HepG2 (cell line): ENCODE data around the gene COX4I2. TPM values are rescaled to one million over a fixed set of nuclear protein-coding genes. Genes with fewer than 3 reads are reported as not detected.
A peak's percentile ranks its signal among the peaks of the same experiment; 100 is the strongest.

Experiments used
- ARHGAP35 ChIP-seq: sonication (generic); formaldehyde crosslinking; IDR thresholded peaks from 2 replicates; pipeline ENCODE4 v1.9.0; 2022; ENCODE audit warnings: mild to moderate bottlenecking, inconsistent platforms, moderate library complexity, missing genetic modification reagents, borderline replicate concordance
- ATAD3A ChIP-seq: sonication (generic); formaldehyde crosslinking; IDR thresholded peaks from 2 replicates; pipeline ENCODE4 v1.4.0; 2020; ENCODE audit warnings: missing genetic modification reagents
- ATM ChIP-seq: fragments of 450-650 bp; IDR thresholded peaks from 2 replicates; pipeline ENCODE4 v1.7.1; 2017; ENCODE audit warnings: mild to moderate bottlenecking, borderline replicate concordance
- ETV6 ChIP-seq: sonication (generic); formaldehyde crosslinking; conservative IDR thresholded peaks from 2 replicates; pipeline ENCODE4 v1.4.0; 2020; ENCODE audit warnings: missing genetic modification reagents
- FOXA1 ChIP-seq, 2 experiments: fragments of 450-650 bp in 1 of 2; sonication (generic) in 1 of 2; formaldehyde crosslinking in 1 of 2; IDR thresholded peaks; 2 replicates each; pipeline versions ENCODE4 v1.4.0 to v1.6.1; 2016 to 2020; ENCODE audit warnings: missing genetic modification reagents in 1 of 2
- FOXJ3 ChIP-seq: sonication (generic); formaldehyde crosslinking; IDR thresholded peaks from 2 replicates; pipeline ENCODE4 v1.4.0; 2020; ENCODE audit warnings: missing genetic modification reagents, mild to moderate bottlenecking, borderline replicate concordance
- HDAC6 ChIP-seq: fragments of 200-600 bp; sonication (generic); IDR thresholded peaks from 2 replicates; pipeline ENCODE4 v1.7.0; 2017; ENCODE audit warnings: mild to moderate bottlenecking, antibody characterized with exemption, low read length, low read depth
- ISX ChIP-seq: sonication (generic); formaldehyde crosslinking; conservative IDR thresholded peaks from 2 replicates; pipeline ENCODE4 v1.5.0; 2020; ENCODE audit warnings: missing genetic modification reagents
- KMT2B ChIP-seq: IDR thresholded peaks from 2 replicates; pipeline ENCODE4 v1.6.1; 2016; ENCODE audit warnings: missing genetic modification reagents, missing compliant biosample characterization
- NBN ChIP-seq: fragments of 450-650 bp; conservative IDR thresholded peaks from 2 replicates; pipeline ENCODE4 v1.6.1; 2017
- NFE2L1 ChIP-seq: sonication (generic); formaldehyde crosslinking; IDR thresholded peaks from 2 replicates; pipeline ENCODE4 v1.4.0; 2020; ENCODE audit warnings: missing genetic modification reagents, mild to moderate bottlenecking, borderline replicate concordance
- NKX3-1 ChIP-seq: sonication (generic); formaldehyde crosslinking; IDR thresholded peaks from 2 replicates; pipeline ENCODE4 v1.5.0; 2020; ENCODE audit warnings: missing genetic modification reagents
- REXO4 ChIP-seq: sonication (generic); formaldehyde crosslinking; IDR thresholded peaks from 2 replicates; pipeline ENCODE4 v1.8.0; 2022; ENCODE audit warnings: missing genetic modification reagents, mild to moderate bottlenecking, borderline replicate concordance
- RNF2 ChIP-seq: fragments of 450-650 bp; conservative IDR thresholded peaks from 2 replicates; pipeline ENCODE4 v1.6.1; 2016; ENCODE audit warnings: low read depth
- SNAI1 ChIP-seq: sonication (generic); formaldehyde crosslinking; IDR thresholded peaks from 2 replicates; pipeline ENCODE4 v1.5.0; 2020; ENCODE audit warnings: mild to moderate bottlenecking, missing genetic modification reagents, borderline replicate concordance
- TCF7L2 ChIP-seq: IDR thresholded peaks from 2 replicates; pipeline ENCODE4 v1.6.1; 2011; ENCODE audit warnings: mild to moderate bottlenecking, low read depth, low read length, moderate library complexity
- ZFX ChIP-seq: sonication (generic); formaldehyde crosslinking; IDR thresholded peaks from 2 replicates; pipeline ENCODE4 v1.4.0; 2020; ENCODE audit warnings: mild to moderate bottlenecking, low read depth, missing genetic modification reagents, moderate library complexity
- ZMAT5 ChIP-seq: sonication (generic); formaldehyde crosslinking; IDR thresholded peaks from 2 replicates; pipeline ENCODE4 v1.5.0; 2020; ENCODE audit warnings: mild to moderate bottlenecking, low read depth, missing genetic modification reagents, borderline replicate concordance
- ZNF101 ChIP-seq: sonication (generic); formaldehyde crosslinking; IDR thresholded peaks from 2 replicates; pipeline ENCODE4 v1.4.0; 2020; ENCODE audit warnings: mild to moderate bottlenecking, low read depth, missing genetic modification reagents, borderline replicate concordance
- ZNF143 ChIP-seq: sonication (generic); formaldehyde crosslinking; IDR thresholded peaks from 2 replicates; pipeline ENCODE4 v1.4.0; 2020; ENCODE audit warnings: missing genetic modification reagents
- ZNF263 ChIP-seq: sonication (generic); formaldehyde crosslinking; IDR thresholded peaks from 2 replicates; pipeline ENCODE4 v1.4.0; 2020; ENCODE audit warnings: missing genetic modification reagents
- ZNF274 ChIP-seq: sonication (generic); formaldehyde crosslinking; IDR thresholded peaks from 2 replicates; pipeline ENCODE4 v1.5.1; 2020; ENCODE audit warnings: mild to moderate bottlenecking, missing genetic modification reagents
- ZNF556 ChIP-seq: sonication (generic); formaldehyde crosslinking; IDR thresholded peaks from 2 replicates; pipeline ENCODE4 v1.4.0; 2020; ENCODE audit warnings: mild to moderate bottlenecking, missing genetic modification reagents, borderline replicate concordance
- ZNF598 ChIP-seq: sonication (generic); formaldehyde crosslinking; IDR thresholded peaks from 2 replicates; pipeline ENCODE4 v1.5.1; 2020; ENCODE audit warnings: mild to moderate bottlenecking, missing genetic modification reagents, borderline replicate concordance
- ZNF652 ChIP-seq: IDR thresholded peaks from 2 replicates; pipeline ENCODE4 v1.6.1; 2016; ENCODE audit warnings: low read depth, borderline replicate concordance
- ZNF747 ChIP-seq: sonication (generic); formaldehyde crosslinking; IDR thresholded peaks from 2 replicates; pipeline ENCODE4 v1.8.1; 2023; ENCODE audit warnings: missing genetic modification reagents, mild to moderate bottlenecking, borderline replicate concordance
- ZNF777 ChIP-seq: sonication (generic); formaldehyde crosslinking; IDR thresholded peaks from 2 replicates; pipeline ENCODE4 v1.4.0; 2020; ENCODE audit warnings: missing genetic modification reagents
- ZNF850 ChIP-seq: sonication (generic); formaldehyde crosslinking; conservative IDR thresholded peaks from 2 replicates; pipeline ENCODE4 v1.9.0; 2021; ENCODE audit warnings: mild to moderate bottlenecking, missing genetic modification reagents
- polyA plus RNA-seq, 8 experiments: library from polyadenylated mRNA; depleted of rRNA in 3 of 8; stranded (reverse) in 7 of 8; unstranded in 1 of 8; fragments of >200 nt; fragmentation: Illumina TruSeq in 4 of 8; extraction: Trizol in 4 of 8; gene quantifications; 2 replicates each; pipeline versions ENCODE4 v1.2.1 to v1.2.3, GENCODE V29; 2011 to 2016; ENCODE audit warnings: low read depth in 4 of 8, missing spikeins in 1 of 8, mixed read lengths in 1 of 8; ENCODE audit not compliant: insufficient read depth in 1 of 8
- total RNA-seq, 5 experiments: library from RNA; depleted of rRNA; stranded (reverse); fragments of >200 nt; fragmentation: Illumina TruSeq; extraction: Trizol; gene quantifications; 2 replicates each; pipeline ENCODE4 v1.2.3, GENCODE V29; 2016; ENCODE audit warnings: low read depth in 1 of 5
- TF ChIP-seq, protein P1 (sequence below): sonication (generic); formaldehyde crosslinking; conservative IDR thresholded peaks from 2 replicates; pipeline ENCODE4 v1.8.0; 2022; ENCODE audit warnings: missing genetic modification reagents
- TF ChIP-seq, protein P2 (sequence below): IDR thresholded peaks from 2 replicates; pipeline ENCODE4 v1.6.1; 2016; ENCODE audit warnings: low read depth, borderline replicate concordance

COX4I2 gene
- total and polyA plus RNA-seq, 2 of the 13 experiments (the other 11 are each of a cell fraction or from before 2014, with no cell fraction given): 1.1 TPM; not detected in 1

- TF ChIP-seq TCF7L2: no peak
- TF ChIP-seq KMT2B (CRISPR knock-in tag): peak; percentile 73; the same call in 1 of the 2 replicates
- no peak for TF ChIP-seq REXO4 (CRISPR knock-in tag)
- no peak for TF ChIP-seq ZNF652 (CRISPR knock-in tag)
- TF ChIP-seq ZNF263 (CRISPR knock-in tag): peak; percentile 12
- no peak for TF ChIP-seq ATAD3A
- TF ChIP-seq ZNF101 (CRISPR knock-in tag): no peak
- no peak; the same call in 1 of the 2 replicates for TF ChIP-seq ZNF747 (CRISPR knock-in tag)
- TF ChIP-seq ZNF598 (CRISPR knock-in tag): no peak
- TF ChIP-seq, protein P1, sequence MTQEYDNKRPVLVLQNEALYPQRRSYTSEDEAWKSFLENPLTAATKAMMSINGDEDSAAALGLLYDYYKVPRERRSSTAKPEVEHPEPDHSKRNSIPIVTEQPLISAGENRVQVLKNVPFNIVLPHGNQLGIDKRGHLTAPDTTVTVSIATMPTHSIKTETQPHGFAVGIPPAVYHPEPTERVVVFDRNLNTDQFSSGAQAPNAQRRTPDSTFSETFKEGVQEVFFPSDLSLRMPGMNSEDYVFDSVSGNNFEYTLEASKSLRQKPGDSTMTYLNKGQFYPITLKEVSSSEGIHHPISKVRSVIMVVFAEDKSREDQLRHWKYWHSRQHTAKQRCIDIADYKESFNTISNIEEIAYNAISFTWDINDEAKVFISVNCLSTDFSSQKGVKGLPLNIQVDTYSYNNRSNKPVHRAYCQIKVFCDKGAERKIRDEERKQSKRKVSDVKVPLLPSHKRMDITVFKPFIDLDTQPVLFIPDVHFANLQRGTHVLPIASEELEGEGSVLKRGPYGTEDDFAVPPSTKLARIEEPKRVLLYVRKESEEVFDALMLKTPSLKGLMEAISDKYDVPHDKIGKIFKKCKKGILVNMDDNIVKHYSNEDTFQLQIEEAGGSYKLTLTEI: no peak
- TF ChIP-seq ZMAT5 (CRISPR knock-in tag): no peak
- no peak for TF ChIP-seq NFE2L1
- no peak for TF ChIP-seq FOXA1 (IDR thresholded peaks at IDR 0.05)
- TF ChIP-seq FOXA1 (CRISPR knock-in tag; IDR thresholded peaks at IDR 0.05): no peak; the same call in 1 of the 2 replicates
- TF ChIP-seq ARHGAP35 (CRISPR knock-in tag): no peak
- TF ChIP-seq ZNF850 (CRISPR knock-in tag): no peak
- no peak; the same call in 1 of the 2 replicates for TF ChIP-seq ZNF274
- TF ChIP-seq SNAI1: peak; percentile 89; the same call in 1 of the 2 replicates
- peak; percentile 64 for TF ChIP-seq ZFX (CRISPR knock-in tag)
- no peak for TF ChIP-seq RNF2
- TF ChIP-seq ISX (CRISPR knock-in tag): no peak
- TF ChIP-seq FOXJ3 (CRISPR knock-in tag): peak; percentile 62
- no peak for TF ChIP-seq NBN
- no peak; the same call in none of the 2 replicates for TF ChIP-seq NKX3-1
- no peak for TF ChIP-seq ATM
- TF ChIP-seq, protein P2, sequence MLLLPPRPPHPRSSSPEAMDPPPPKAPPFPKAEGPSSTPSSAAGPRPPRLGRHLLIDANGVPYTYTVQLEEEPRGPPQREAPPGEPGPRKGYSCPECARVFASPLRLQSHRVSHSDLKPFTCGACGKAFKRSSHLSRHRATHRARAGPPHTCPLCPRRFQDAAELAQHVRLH (CRISPR knock-in tag): peak; percentile 63; the same call in 1 of the 2 replicates
- TF ChIP-seq ZNF143 (CRISPR knock-in tag): no peak
- TF ChIP-seq ZNF777 (CRISPR knock-in tag): no peak; the same call in 1 of the 2 replicates
- no peak for TF ChIP-seq ETV6 (CRISPR knock-in tag)
- no peak for TF ChIP-seq HDAC6
- TF ChIP-seq ZNF556 (CRISPR knock-in tag): peak; percentile 84
Measured at GRCh38 chr20:31595654-31596411, 41.9 kb upstream of the COX4I2 start (continued).
